Kidney epithelial cell (primary cell): ENCODE results near the gene LRRC56. TPM values are rescaled to one million over a fixed set of nuclear protein-coding genes. Genes with fewer than 3 reads are reported as not detected.

ENCODE experiments used
- DNase-seq: peaks from one replicate; pipeline ENCODE4 v3.0.0-alpha.2; 2010; ENCODE audit warnings: low read depth
- H3K27me3 ChIP-seq: 2 replicates; pipeline ENCODE4 v1.6.0; 2011; ENCODE audit warnings: low read length; ENCODE audit not compliant: control insufficient read depth, insufficient read depth
- H3K36me3 ChIP-seq: 2 replicates; pipeline ENCODE4 v1.5.1; 2011; ENCODE audit warnings: low read length; ENCODE audit not compliant: control insufficient read depth, insufficient read depth
- H3K4me3 ChIP-seq: 2 replicates; pipeline ENCODE4 v1.5.1; 2011; ENCODE audit warnings: low read depth, mild to moderate bottlenecking, control low read depth, low read length
- CTCF ChIP-seq: IDR thresholded peaks from 2 replicates; pipeline ENCODE4 v1.5.1; 2011; ENCODE audit warnings: mild to moderate bottlenecking, moderate library complexity, low read length, control low read depth, inconsistent platforms; ENCODE audit not compliant: insufficient read depth, poor library complexity, severe bottlenecking
- total RNA-seq: library from RNA; depleted of rRNA; stranded (reverse); fragments of >200 nt; gene quantifications from 2 replicates; pipeline ENCODE4 v1.2.3, GENCODE V29; 2015

Gene LRRC56
- total RNA-seq, 1 donor from 2014 or later = 1.6 TPM

- no peak for DNase-seq
- Histone ChIP-seq H3K27me3 (no peaks in the 10 kb centered on the region), H3K36me3 (no peaks in the 10 kb centered on the region), H3K4me3 (no peak overlapping the region)
- no peak for TF ChIP-seq CTCF
Measured at GRCh38 chr11:528815-529727, 8.3 kb upstream of the LRRC56 start.

- Histone ChIP-seq H3K36me3 (no peaks in the 10 kb centered on the region), H3K4me3 (no peak overlapping the region), H3K27me3 (no peaks in the 10 kb centered on the region)
- DNase-seq = no peak
- no peak for TF ChIP-seq CTCF
Measured at GRCh38 chr11:529728-530411, 7.5 kb upstream of the LRRC56 start.

GRCh38 chr11:530960-531831, 6.1 kb upstream of the LRRC56 start:
- Histone ChIP-seq H3K4me3 (no peak overlapping the region), H3K27me3 (no peaks in the 10 kb centered on the region), H3K36me3 (no peaks in the 10 kb centered on the region)
- no peak for DNase-seq
- TF ChIP-seq CTCF = no peak

- Histone ChIP-seq H3K4me3 (no peak overlapping the region), H3K27me3 (no peaks in the 10 kb centered on the region), H3K36me3 (no peaks in the 10 kb centered on the region)
- no peak for DNase-seq
- no peak for TF ChIP-seq CTCF
Measured at GRCh38 chr11:531919-532526, 5.3 kb upstream of the LRRC56 start.

GRCh38 chr11:532527-532985, 4.8 kb upstream of the LRRC56 start:
- no peak for DNase-seq
- TF ChIP-seq CTCF = no peak

More at GRCh38 chr11:532527-532985, 4.8 kb upstream of the LRRC56 start:
- Histone ChIP-seq H3K36me3 (no peaks in the 10 kb centered on the region), H3K4me3 (no peak overlapping the region), H3K27me3 (no peaks in the 10 kb centered on the region)
